ENCODE data around the gene HTR4. TPM values are rescaled to one million over a fixed set of nuclear protein-coding genes. Genes with fewer than 3 reads are reported as not detected.
"Not testable (repeated sequence)": the region's sequence is repeated elsewhere in the genome, so short reads cannot be mapped to it uniquely, and the experiment has no call there.

Gene HTR4
- polyA plus RNA-seq, 1 donor (not counting 4 experiments of a cell fraction or from before 2014, with no cell fraction given): not detected

DNA sequence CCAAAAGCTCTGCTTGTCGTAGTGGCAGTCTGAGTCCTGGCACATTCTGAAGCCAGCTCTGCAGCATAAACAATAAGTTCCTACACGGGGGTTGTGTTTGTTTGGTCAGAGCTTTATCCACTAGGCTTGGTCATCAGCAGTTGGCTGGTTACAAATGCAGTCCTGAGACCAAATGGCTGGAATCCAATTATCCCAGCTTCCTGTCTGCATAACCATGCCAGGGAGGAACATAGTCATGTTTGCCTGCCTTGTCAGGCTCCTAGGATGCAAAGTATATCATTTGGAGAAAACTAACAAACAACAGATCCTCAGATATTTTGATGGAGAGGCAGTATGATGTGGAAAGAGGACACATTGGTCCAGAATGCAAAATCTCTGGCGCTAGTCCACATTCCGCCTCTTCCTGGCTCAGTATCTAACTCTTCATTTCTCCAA is 184.8 kb downstream of the HTR4 start:
- Histone ChIP-seq H3K9me1 (ENCODE audit: control insufficient read depth, extremely low read depth, insufficient read depth, low read length) (no peaks in the 10 kb centered on the region), H2AFZ (ENCODE audit: control insufficient read depth, low read length) (no peak overlapping the region), H4K20me1 (ENCODE audit: control insufficient read depth, extremely low read depth, insufficient read depth, low read length) (no peaks in the 10 kb centered on the region), H3K4me1 (ENCODE audit: control insufficient read depth, extremely low read depth, insufficient read depth, low read length) (no peaks in the 10 kb centered on the region), H3K79me2 (ENCODE audit: control insufficient read depth, insufficient read depth, low read length) (no peaks in the 10 kb centered on the region), H3K27ac (ENCODE audit: control insufficient read depth, insufficient read depth, low read length) (no peak overlapping the region), H3K9ac (ENCODE audit: control insufficient read depth, extremely low read depth, insufficient read depth, low read length) (no peak overlapping the region), H3K4me2 (ENCODE audit: control insufficient read depth, extremely low read depth, insufficient read depth, low read depth, low read length) (no peak overlapping the region), H3K27me3 (ENCODE audit: control insufficient read depth, extremely low read depth, insufficient read depth, low read length) (no peaks in the 10 kb centered on the region), H3K36me3 (ENCODE audit: control insufficient read depth in 2 of 2, extremely low read depth in 1 of 2, insufficient read depth in 2 of 2, low read length in 2 of 2) (no peaks in the 10 kb centered on the region), H3K9me3 (ENCODE audit: control insufficient read depth, low read depth, low read length) (no peaks in the 10 kb centered on the region), H3K4me3 (ENCODE audit: control insufficient read depth in 2 of 3, extremely low read depth in 1 of 3, insufficient read depth in 2 of 3, low read depth in 1 of 3, low read length in 3 of 3) (no peak overlapping the region)
- dilution Hi-C loops (cut with MboI; ENCODE audit: extremely low pct_ligation_motif_present, low sequenced_read_pairs): no loop called here
- no peak for FAIRE-seq
- DNase-seq (ENCODE audit: low read depth, low spot score): no peak
- TF ChIP-seq, protein P1, sequence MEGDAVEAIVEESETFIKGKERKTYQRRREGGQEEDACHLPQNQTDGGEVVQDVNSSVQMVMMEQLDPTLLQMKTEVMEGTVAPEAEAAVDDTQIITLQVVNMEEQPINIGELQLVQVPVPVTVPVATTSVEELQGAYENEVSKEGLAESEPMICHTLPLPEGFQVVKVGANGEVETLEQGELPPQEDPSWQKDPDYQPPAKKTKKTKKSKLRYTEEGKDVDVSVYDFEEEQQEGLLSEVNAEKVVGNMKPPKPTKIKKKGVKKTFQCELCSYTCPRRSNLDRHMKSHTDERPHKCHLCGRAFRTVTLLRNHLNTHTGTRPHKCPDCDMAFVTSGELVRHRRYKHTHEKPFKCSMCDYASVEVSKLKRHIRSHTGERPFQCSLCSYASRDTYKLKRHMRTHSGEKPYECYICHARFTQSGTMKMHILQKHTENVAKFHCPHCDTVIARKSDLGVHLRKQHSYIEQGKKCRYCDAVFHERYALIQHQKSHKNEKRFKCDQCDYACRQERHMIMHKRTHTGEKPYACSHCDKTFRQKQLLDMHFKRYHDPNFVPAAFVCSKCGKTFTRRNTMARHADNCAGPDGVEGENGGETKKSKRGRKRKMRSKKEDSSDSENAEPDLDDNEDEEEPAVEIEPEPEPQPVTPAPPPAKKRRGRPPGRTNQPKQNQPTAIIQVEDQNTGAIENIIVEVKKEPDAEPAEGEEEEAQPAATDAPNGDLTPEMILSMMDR (optimal IDR thresholded peaks at IDR 0.05 in 1 of 3, IDR thresholded peaks at IDR 0.05 in 1 of 3, conservative IDR thresholded peaks at IDR 0.05 in 1 of 3; ENCODE audit: extremely low read depth in 1 of 3, insufficient read depth in 2 of 3, low read length in 3 of 3): no peak
- TF ChIP-seq EZH2 (IDR thresholded peaks at IDR 0.05; ENCODE audit: low read length): no peak

DNA sequence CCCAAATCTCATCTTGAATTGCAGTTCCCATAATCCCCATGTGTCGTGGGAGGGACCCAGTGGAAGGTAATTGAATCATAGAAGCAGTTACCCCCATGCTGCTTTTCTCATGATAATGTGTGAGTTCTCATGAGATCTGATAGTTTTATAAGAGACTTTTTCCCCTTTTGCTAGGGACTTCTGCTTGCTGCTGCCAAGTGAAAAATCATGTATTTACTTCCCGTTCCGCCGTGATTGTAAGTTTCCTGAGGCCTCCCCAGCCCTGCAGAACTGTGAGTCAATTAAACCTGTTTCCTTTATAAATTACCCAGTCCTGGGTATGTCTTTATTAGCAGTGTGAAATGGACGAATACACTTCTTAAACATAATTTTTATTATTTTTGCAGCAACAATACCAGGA is 185.6 kb downstream of the HTR4 start:
- dilution Hi-C loops (cut with MboI; ENCODE audit: extremely low pct_ligation_motif_present, low sequenced_read_pairs); H2AFZ ChIP-seq (ENCODE audit: control insufficient read depth, low read length); H3K9me3 ChIP-seq (ENCODE audit: control insufficient read depth, low read depth, low read length); H3K4me3 ChIP-seq (ENCODE audit: control insufficient read depth in 2 of 3, extremely low read depth in 1 of 3, insufficient read depth in 2 of 3, low read depth in 1 of 3, low read length in 3 of 3); H3K27ac ChIP-seq (ENCODE audit: control insufficient read depth, insufficient read depth, low read length); DNase-seq (ENCODE audit: low read depth, low spot score); H3K27me3 ChIP-seq (ENCODE audit: control insufficient read depth, extremely low read depth, insufficient read depth, low read length); H3K9me1 ChIP-seq (ENCODE audit: control insufficient read depth, extremely low read depth, insufficient read depth, low read length); H3K79me2 ChIP-seq (ENCODE audit: control insufficient read depth, insufficient read depth, low read length); H3K4me2 ChIP-seq (ENCODE audit: control insufficient read depth, extremely low read depth, insufficient read depth, low read depth, low read length); H3K4me1 ChIP-seq (ENCODE audit: control insufficient read depth, extremely low read depth, insufficient read depth, low read length); FAIRE-seq; H3K36me3 ChIP-seq (ENCODE audit: control insufficient read depth in 2 of 2, extremely low read depth in 1 of 2, insufficient read depth in 2 of 2, low read length in 2 of 2); H3K9ac ChIP-seq (ENCODE audit: control insufficient read depth, extremely low read depth, insufficient read depth, low read length); H4K20me1 ChIP-seq (ENCODE audit: control insufficient read depth, extremely low read depth, insufficient read depth, low read length): not testable (repeated sequence)

DNA sequence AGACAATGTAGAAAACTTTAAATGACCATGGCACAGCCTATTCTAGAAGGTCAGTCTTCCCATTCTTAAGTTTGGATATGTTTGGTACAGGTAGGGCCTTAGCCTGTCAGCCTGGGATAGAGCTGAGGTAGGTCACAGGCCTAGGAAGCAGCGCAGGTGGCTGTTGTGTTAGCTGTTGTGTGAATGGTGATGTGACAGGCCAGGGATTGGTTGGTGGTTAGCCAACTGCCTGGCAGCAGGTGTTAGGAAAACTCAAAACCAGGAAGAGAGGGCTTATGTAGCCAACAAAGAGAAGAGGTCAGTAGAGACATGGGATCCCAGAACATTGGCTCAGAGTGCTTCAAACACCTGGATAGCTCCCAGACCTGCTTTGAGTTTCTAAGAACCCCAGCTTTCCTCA is 186.4 kb downstream of the HTR4 start:
- Histone ChIP-seq H3K9ac (ENCODE audit: control insufficient read depth, extremely low read depth, insufficient read depth, low read length) (no peak overlapping the region), H3K9me3 (ENCODE audit: control insufficient read depth, low read depth, low read length) (no peaks in the 10 kb centered on the region), H3K4me3 (ENCODE audit: control insufficient read depth in 2 of 3, extremely low read depth in 1 of 3, insufficient read depth in 2 of 3, low read depth in 1 of 3, low read length in 3 of 3) (no peak overlapping the region), H3K4me1 (ENCODE audit: control insufficient read depth, extremely low read depth, insufficient read depth, low read length) (no peaks in the 10 kb centered on the region), H3K27ac (ENCODE audit: control insufficient read depth, insufficient read depth, low read length) (no peak overlapping the region), H3K4me2 (ENCODE audit: control insufficient read depth, extremely low read depth, insufficient read depth, low read depth, low read length) (no peak overlapping the region), H3K79me2 (ENCODE audit: control insufficient read depth, insufficient read depth, low read length) (no peaks in the 10 kb centered on the region), H3K27me3 (ENCODE audit: control insufficient read depth, extremely low read depth, insufficient read depth, low read length) (no peaks in the 10 kb centered on the region), H2AFZ (ENCODE audit: control insufficient read depth, low read length) (no peak overlapping the region), H4K20me1 (ENCODE audit: control insufficient read depth, extremely low read depth, insufficient read depth, low read length) (no peaks in the 10 kb centered on the region), H3K36me3 (ENCODE audit: control insufficient read depth in 2 of 2, extremely low read depth in 1 of 2, insufficient read depth in 2 of 2, low read length in 2 of 2) (no peaks in the 10 kb centered on the region), H3K9me1 (ENCODE audit: control insufficient read depth, extremely low read depth, insufficient read depth, low read length) (no peaks in the 10 kb centered on the region)
- no peak for TF ChIP-seq EZH2 (IDR thresholded peaks at IDR 0.05; ENCODE audit: low read length)
- TF ChIP-seq, protein P1 (optimal IDR thresholded peaks at IDR 0.05 in 1 of 3, IDR thresholded peaks at IDR 0.05 in 1 of 3, conservative IDR thresholded peaks at IDR 0.05 in 1 of 3; ENCODE audit: extremely low read depth in 1 of 3, insufficient read depth in 2 of 3, low read length in 3 of 3): no peak
- dilution Hi-C loops (cut with MboI; ENCODE audit: extremely low pct_ligation_motif_present, low sequenced_read_pairs): no loop called here
- DNase-seq (ENCODE audit: low read depth, low spot score) (no peak), FAIRE-seq (no peak)

Measured in keratinocyte (primary cell).